ENCODE data around the gene CDCP2. TPM values are rescaled to one million over a fixed set of nuclear protein-coding genes. Genes with fewer than 3 reads are reported as not detected.
"Not testable (repeated sequence)": the region's sequence is repeated elsewhere in the genome, so short reads cannot be mapped to it uniquely, and the experiment has no call there.

CDCP2 gene
- polyA plus RNA-seq, 3 donors, result not detected

DNA sequence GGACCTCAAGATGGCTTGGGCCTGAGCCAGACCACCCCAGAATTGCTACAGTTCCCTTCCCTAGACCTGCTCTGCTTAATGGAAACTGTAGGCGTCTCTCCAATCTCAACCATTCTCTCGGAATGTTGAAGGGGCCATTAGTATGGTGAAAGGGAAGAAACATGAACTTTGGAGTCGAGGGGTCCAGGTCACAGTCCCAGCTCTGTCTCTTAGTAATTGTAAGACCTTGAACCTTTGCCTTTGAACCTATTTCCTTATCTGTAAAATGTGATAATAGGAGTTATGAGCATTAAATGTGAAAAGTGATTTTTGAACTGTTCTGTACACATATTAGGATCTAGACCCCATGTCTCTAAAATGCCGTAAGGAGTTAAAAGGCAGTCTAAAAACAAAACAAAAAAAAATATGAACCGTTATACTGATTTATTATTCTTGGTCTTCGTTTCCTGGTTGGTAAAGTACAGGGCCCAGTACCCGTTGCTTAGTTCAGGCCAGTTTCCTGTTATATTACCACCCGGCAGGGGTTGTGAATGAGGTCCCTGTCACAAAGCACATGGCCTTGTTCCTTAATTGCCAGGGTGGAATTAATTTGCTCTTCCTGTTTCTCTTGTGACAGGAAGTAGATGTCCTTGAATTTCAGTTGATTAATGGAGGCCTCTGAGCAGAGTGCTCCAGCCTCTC is 57.1 kb downstream of the CDCP2 start:
- DNase-seq (ENCODE audit: low read depth in 3 of 3, low spot score in 2 of 3), result no peak

GRCh38 chr1:54094730-54095105 is 58.1 kb downstream of the CDCP2 start:
- DNase-seq (ENCODE audit: low read depth in 3 of 3, low spot score in 2 of 3), result not testable (repeated sequence)

DNA sequence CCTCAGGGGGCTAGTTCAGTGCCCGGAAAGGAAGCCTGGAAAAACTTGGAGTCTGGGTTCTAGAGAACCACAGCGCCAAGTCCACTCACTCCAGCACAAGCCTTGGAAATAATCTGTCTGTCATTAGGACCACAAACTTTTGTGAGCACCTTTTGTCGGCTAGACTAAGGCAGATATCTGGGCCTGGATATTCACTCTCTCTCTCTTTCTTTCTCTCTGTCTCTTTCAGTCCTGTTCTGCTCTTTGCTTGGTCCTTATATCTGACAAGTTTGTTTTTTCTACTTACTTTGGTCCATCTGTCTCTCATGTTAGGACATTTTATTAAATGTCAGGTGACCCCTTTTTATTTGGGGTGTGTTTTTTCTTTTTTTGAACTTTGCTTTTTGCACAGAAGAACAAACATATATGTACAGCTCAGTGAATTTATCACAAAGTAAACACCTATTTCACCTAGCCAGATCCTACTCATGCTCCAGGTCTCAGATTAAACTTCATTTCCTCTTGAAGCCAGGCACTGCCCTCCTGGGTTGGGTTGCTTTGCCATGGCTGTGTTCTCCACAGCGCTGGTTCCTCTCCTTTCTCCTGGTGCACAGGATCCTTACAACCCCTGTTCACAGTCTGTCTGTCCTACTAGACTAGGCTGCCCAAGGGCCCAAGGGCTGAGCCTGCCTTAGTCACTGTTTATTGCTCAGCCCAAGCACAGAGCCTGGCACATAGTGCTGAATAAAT is 58.6 kb downstream of the CDCP2 start:
- DNase-seq (ENCODE audit: low read depth in 3 of 3, low spot score in 2 of 3), result no peak

- DNase-seq (ENCODE audit: low read depth in 3 of 3, low spot score in 2 of 3), result no peak
Measured at GRCh38 chr1:54091666-54092065, 61.1 kb downstream of the CDCP2 start.

DNA sequence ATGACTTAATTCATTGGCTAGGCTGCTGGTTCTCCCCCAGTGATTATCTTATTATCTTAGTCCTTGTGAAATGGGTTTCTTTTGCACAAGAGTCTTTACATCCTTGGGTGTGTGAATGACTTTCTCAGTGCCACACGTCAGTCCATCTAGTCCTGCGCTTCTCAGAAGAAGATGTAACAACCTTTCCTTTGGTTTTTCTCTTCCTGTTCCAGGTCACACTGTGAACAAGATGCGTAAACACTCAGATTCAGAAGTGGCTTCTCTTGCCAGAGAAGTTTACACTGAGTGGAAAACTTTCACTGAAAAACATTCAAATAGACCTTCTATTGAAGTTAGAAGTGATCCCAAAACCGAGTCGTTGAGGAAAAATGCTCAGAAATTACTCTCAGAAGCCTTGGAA is 64.4 kb downstream of the CDCP2 start:
- DNase-seq (ENCODE audit: low read depth in 3 of 3, low spot score in 2 of 3), result no peak

DNA sequence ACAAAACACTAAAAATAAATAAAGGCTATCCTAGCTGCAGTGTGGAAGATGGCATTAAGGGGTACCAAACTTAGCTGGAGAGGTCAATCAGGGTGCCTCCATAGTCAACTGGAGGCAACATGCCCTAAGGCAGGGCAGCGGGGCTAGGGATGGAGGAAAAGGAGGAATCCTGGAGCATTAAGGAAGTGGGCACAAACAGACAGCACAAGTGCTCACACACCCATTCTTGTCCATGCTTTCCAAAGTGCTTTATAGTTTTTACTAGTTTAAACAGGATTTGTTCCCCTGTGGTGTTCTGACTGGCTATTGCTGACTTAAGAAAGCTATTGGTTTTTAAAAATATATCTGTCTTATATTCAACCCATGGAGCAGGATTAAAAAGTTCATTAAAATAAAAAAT is 66.0 kb downstream of the CDCP2 start:
- no peak for DNase-seq (ENCODE audit: low read depth in 3 of 3, low spot score in 2 of 3)

DNA sequence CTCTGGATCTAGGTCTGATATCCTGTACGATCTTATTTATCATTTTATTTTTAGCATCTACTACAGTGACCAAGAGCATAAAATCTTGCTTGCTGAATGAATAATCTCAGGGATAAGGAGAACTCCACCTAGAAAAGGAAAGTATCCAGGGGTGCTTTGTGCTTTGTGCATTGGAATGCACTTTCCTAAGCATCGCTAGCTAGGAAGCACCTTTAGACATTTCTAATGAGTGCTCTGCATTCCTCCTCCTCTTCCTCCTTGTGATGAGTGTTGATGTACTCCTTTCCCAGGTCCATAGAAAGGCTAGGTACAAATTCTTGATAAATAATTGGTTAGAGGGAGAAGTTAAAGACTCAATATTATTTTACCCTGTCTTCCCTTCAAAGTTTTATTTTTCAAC is 68.0 kb downstream of the CDCP2 start:
- no peak for DNase-seq (ENCODE audit: low read depth in 3 of 3, low spot score in 2 of 3)

Other genes with a start within 250 kb of the CDCP2 start
- gene IFT25, start 207.3 kb downstream of the CDCP2 start, polyA plus RNA-seq (ENCODE audit: insufficient read length in 3 of 3), result 10 to 100 TPM; 46.7 to 48.4 (median 47.4) TPM
- 10 to 100 TPM; 43.7 to 49.9 (median 46.9) TPM for gene LRRC42, start 206.7 kb downstream of the CDCP2 start, polyA plus RNA-seq (ENCODE audit: insufficient read length in 3 of 3)
- gene LDLRAD1, start 134.8 kb downstream of the CDCP2 start, polyA plus RNA-seq (ENCODE audit: insufficient read length in 3 of 3), result not detected
- 100 to 1,000 TPM; 414 to 445 (median 423) TPM for gene TMEM59, start 99.8 kb downstream of the CDCP2 start, polyA plus RNA-seq (ENCODE audit: insufficient read length in 3 of 3)
- 1 to 10 TPM; 7.8 to 9.1 (median 8.5) TPM for gene TCEANC2, start 99.4 kb downstream of the CDCP2 start, polyA plus RNA-seq (ENCODE audit: insufficient read length in 3 of 3)
- gene CYB5RL, start 47.0 kb upstream of the CDCP2 start, polyA plus RNA-seq (ENCODE audit: insufficient read length in 3 of 3), result 1 to 10 TPM; 6.4 to 7.7 (median 6.5) TPM
- 10 to 100 TPM; 80.3 to 84.9 (median 81.4) TPM for gene MRPL37, start 47.2 kb upstream of the CDCP2 start, polyA plus RNA-seq (ENCODE audit: insufficient read length in 3 of 3)

Data from right renal cortex interstitium (tissue), 3 donors.